Suprapubic skin (tissue), 3 donors: ENCODE measurements around the gene HIRA.

Experiments
- POLR2A ChIP-seq, 2 donors: fragments of 450-650 bp; IDR thresholded peaks; one replicate each; pipeline ENCODE4 v1.6.1; 2017; ENCODE audit warnings: antibody characterized with exemption in 2 of 2, mild to moderate bottlenecking in 2 of 2, moderate library complexity in 2 of 2
- TF ChIP-seq, protein P1 (sequence below), 2 donors: fragments of 200-600 bp in 1 of 2; fragments of 450-650 bp in 1 of 2; sonication (generic) in 1 of 2; IDR thresholded peaks; one replicate each; pipeline ENCODE4 v1.5.1; 2016 to 2019; ENCODE audit warnings: antibody characterized with exemption in 2 of 2, mild to moderate bottlenecking in 1 of 2, moderate library complexity in 1 of 2

DNA sequence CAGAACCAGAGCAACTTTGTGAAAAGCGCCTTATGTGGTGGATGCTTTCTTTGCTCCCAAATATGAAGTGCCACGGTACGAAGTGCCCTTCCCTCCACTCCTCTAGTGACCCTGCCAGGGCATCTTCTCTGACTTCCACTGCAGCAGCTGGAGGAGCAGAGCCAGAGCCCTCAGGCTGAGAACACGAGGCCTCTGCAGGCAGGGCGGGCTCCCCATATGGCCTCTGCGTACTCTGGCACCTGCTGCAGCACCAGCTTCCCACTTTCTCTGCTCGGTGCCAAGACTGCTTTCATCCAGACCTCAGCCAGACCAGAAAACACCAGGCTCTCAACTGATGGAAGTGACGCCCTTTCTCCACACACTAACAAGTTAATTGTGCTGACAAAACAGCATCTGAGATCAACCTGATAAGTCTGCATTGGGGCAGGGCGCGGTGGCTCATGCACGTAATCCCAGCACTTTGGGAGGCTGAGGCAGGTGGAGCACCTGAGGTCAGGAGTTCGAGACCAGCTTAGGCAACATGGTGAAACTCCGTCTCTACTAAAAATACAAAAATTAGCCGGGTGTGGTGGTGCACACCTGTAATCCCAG is 34.7 kb upstream of the HIRA start:
- TF ChIP-seq, protein P1, sequence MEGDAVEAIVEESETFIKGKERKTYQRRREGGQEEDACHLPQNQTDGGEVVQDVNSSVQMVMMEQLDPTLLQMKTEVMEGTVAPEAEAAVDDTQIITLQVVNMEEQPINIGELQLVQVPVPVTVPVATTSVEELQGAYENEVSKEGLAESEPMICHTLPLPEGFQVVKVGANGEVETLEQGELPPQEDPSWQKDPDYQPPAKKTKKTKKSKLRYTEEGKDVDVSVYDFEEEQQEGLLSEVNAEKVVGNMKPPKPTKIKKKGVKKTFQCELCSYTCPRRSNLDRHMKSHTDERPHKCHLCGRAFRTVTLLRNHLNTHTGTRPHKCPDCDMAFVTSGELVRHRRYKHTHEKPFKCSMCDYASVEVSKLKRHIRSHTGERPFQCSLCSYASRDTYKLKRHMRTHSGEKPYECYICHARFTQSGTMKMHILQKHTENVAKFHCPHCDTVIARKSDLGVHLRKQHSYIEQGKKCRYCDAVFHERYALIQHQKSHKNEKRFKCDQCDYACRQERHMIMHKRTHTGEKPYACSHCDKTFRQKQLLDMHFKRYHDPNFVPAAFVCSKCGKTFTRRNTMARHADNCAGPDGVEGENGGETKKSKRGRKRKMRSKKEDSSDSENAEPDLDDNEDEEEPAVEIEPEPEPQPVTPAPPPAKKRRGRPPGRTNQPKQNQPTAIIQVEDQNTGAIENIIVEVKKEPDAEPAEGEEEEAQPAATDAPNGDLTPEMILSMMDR (IDR thresholded peaks at IDR 0.05) = no peak
- TF ChIP-seq POLR2A (IDR thresholded peaks at IDR 0.05) = no peak
